IgD-negative memory B cell (primary cell): ENCODE results near the gene KIF17. TPM values are rescaled to one million over a fixed set of nuclear protein-coding genes. Genes with fewer than 3 reads are reported as not detected.
"Not testable (repeated sequence)": the region's sequence is repeated elsewhere in the genome, so short reads cannot be mapped to it uniquely, and the experiment has no call there.

Experiments used
- H3K27ac Mint-ChIP-seq, 3 donors: one replicate each; pipeline ENCODE4 v1.8.0; 2020 to 2022; ENCODE audit warnings: mild to moderate bottlenecking in 3 of 3, mixed read lengths in 3 of 3, moderate library complexity in 1 of 3
- H3K27me3 Mint-ChIP-seq: one replicate; pipeline ENCODE4 v1.8.0; 2021; ENCODE audit warnings: mixed read lengths
- H3K36me3 Mint-ChIP-seq: one replicate; pipeline ENCODE4 v1.8.0; 2020; ENCODE audit warnings: mild to moderate bottlenecking, mixed read lengths
- H3K4me1 Mint-ChIP-seq, 3 donors: one replicate each; pipeline ENCODE4 v1.8.0; 2020 to 2022; ENCODE audit warnings: mixed read lengths in 3 of 3, mild to moderate bottlenecking in 1 of 3
- H3K4me3 Mint-ChIP-seq, 4 donors: one replicate each; pipeline ENCODE4 v1.8.0; 2020 to 2022; ENCODE audit warnings: mild to moderate bottlenecking in 4 of 4, mixed read lengths in 4 of 4, moderate library complexity in 3 of 4
- H3K9me3 Mint-ChIP-seq, 3 donors: one replicate each; pipeline ENCODE4 v1.8.0; 2020 to 2021; ENCODE audit warnings: mixed read lengths in 3 of 3, mild to moderate bottlenecking in 1 of 3
- polyA plus RNA-seq: library from polyadenylated mRNA; unstranded; fragments of 300-500 nt; fragmentation: Illumina TruSeq; gene quantifications from one replicate; pipeline ENCODE4 v1.2.3, GENCODE V29; 2021

The KIF17 gene
- polyA plus RNA-seq, 1 donor from 2014 or later, result not detected

- Mint-ChIP-seq H3K36me3 (peaks cover 5% of the 10 kb centered on the region), H3K27ac (no peak overlapping the region), H3K27me3 (peaks cover 17% of the 10 kb centered on the region), H3K4me3 (peak overlapping the region in 1 of 4 donors; percentile 55), H3K9me3 (peaks cover 0 to 4% (median 2%) of the 10 kb centered on the region in 3 donors), H3K4me1 (peaks cover 12 to 13% (median 12%) of the 10 kb centered on the region in 3 donors)
These were observed 37.5 kb downstream of the KIF17 start for GRCh38 chr1:20680269-20680668.

- H3K27ac Mint-ChIP-seq, result peak overlapping the region in 2 of 3 donors; percentile 21 to 78
- peaks cover 12 to 13% (median 12%) of the 10 kb centered on the region in 3 donors for H3K4me1 Mint-ChIP-seq
- H3K4me3 Mint-ChIP-seq, result peak overlapping the region in 3 of 4 donors; percentile 59 to 69 (median 63)
- H3K27me3 Mint-ChIP-seq, result peaks cover 9% of the 10 kb centered on the region
- peaks cover 0 to 4% (median 2%) of the 10 kb centered on the region in 3 donors for H3K9me3 Mint-ChIP-seq
- peaks cover 4% of the 10 kb centered on the region for H3K36me3 Mint-ChIP-seq
These were observed 39.2 kb downstream of the KIF17 start for GRCh38 chr1:20678599-20678998.

- H3K4me3 Mint-ChIP-seq, H3K27me3 Mint-ChIP-seq, H3K36me3 Mint-ChIP-seq, H3K9me3 Mint-ChIP-seq, H3K4me1 Mint-ChIP-seq, H3K27ac Mint-ChIP-seq: not testable (repeated sequence)
These were observed 44.2 kb downstream of the KIF17 start for GRCh38 chr1:20673626-20674025.

DNA sequence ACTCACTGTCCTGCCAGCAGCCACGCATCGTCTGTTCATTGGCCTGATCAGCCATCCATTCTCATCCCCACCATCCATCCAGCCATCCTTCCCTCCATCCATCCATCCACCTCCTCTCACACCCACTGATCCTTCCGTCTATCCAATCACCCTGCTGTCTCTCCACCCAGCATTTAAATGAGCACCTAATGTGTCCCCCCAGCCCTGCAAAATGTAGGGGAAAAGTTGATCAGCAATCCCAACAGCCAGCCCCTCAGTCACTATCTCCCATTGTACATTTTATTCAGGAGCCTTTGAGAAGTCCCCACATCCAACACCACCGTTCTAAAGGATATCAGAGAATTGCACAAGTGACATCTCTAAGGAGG is 45.6 kb downstream of the KIF17 start:
- Mint-ChIP-seq H3K36me3 (peaks cover 1% of the 10 kb centered on the region), H3K27ac (no peak overlapping the region), H3K9me3 (peaks cover 0 to 2% (median 0%) of the 10 kb centered on the region in 3 donors), H3K4me1 (no peaks in the 10 kb centered on the region), H3K27me3 (peaks cover 4% of the 10 kb centered on the region), H3K4me3 (peak overlapping the region in 1 of 4 donors; percentile 56)

DNA sequence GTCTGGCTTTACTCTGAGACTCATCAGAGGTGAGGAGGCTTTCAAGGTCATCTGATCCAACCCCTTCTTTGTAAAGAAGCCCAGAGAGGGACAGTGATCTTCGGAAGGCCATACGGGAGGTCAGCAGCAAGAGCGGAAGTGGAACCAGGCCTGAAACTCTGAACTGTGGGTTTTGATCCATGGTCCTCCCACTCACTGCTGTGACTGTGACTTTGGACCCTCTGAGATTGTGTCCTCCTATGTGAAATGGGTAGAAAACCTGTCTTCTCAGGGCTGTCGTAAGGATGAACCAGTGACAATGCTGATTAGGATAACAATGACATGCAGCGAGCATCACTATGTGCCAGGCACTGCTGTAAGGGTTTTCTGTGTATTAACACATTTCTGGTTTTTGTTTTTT is 46.9 kb downstream of the KIF17 start:
- Mint-ChIP-seq H3K36me3 (no peaks in the 10 kb centered on the region), H3K4me3 (no peak overlapping the region), H3K9me3 (no peaks in the 10 kb centered on the region), H3K27ac (no peak overlapping the region), H3K27me3 (peaks cover 6% of the 10 kb centered on the region), H3K4me1 (peaks cover 0 to 4% (median 0%) of the 10 kb centered on the region in 3 donors)

- Mint-ChIP-seq H3K9me3 (no peaks in the 10 kb centered on the region), H3K4me1 (peaks cover 0 to 4% (median 0%) of the 10 kb centered on the region in 3 donors), H3K4me3 (no peak overlapping the region), H3K27ac (no peak overlapping the region), H3K36me3 (no peaks in the 10 kb centered on the region), H3K27me3 (peaks cover 6% of the 10 kb centered on the region)
These were observed 49.2 kb downstream of the KIF17 start for GRCh38 chr1:20668581-20668980.

DNA sequence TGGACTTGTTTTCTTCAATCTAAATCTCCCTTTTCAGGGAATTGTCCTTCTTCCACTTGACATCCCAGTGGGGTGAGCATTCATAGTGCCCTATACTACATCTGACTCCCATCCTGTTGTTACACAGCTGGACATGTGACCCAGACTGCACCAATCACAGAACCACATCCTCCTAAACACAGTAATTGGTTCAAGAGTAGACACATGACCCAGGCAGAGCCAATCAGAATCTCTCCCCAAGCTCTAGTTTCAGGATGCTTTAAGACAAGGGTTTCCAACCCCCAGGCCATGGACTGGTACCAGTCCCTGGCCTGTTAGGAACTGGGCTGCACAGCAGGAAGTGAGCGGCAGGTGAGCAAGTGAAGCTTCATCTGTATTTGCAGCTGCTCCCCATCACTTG is 51.0 kb downstream of the KIF17 start:
- peaks cover 4 to 10% (median 9%) of the 10 kb centered on the region in 3 donors for H3K4me1 Mint-ChIP-seq
- no peaks in the 10 kb centered on the region for H3K9me3 Mint-ChIP-seq
- H3K27me3 Mint-ChIP-seq, result peaks cover 2% of the 10 kb centered on the region
- no peaks in the 10 kb centered on the region for H3K36me3 Mint-ChIP-seq
- peak overlapping the region in 1 of 4 donors; percentile 68 for H3K4me3 Mint-ChIP-seq
- H3K27ac Mint-ChIP-seq, result peak overlapping the region in 1 of 3 donors; percentile 69

DNA sequence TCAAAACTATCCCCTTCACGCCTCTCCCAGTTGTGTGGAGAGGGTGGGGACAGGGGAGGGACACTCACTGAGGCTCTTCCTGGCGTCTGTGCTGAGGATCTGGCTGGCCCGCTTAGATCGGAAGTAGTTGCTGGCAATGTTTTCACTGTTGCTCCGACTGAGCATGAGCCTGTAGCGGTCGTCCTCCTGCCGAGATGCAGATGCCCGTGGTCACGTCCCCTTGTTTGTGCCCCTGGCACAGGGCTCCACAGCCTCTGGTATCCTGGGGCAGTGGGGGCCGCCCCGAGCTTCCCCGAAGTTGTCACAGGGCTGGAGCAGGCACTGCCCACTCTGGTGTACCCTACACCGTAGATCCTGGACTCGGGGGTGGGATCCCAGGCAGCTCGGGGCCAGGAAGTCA is 51.7 kb downstream of the KIF17 start:
- peaks cover 2% of the 10 kb centered on the region for H3K27me3 Mint-ChIP-seq
- no peak overlapping the region for H3K27ac Mint-ChIP-seq
- H3K36me3 Mint-ChIP-seq, result no peaks in the 10 kb centered on the region
- H3K4me3 Mint-ChIP-seq, result no peak overlapping the region
- no peaks in the 10 kb centered on the region for H3K9me3 Mint-ChIP-seq
- peaks cover 10% of the 10 kb centered on the region in 3 donors for H3K4me1 Mint-ChIP-seq

DNA sequence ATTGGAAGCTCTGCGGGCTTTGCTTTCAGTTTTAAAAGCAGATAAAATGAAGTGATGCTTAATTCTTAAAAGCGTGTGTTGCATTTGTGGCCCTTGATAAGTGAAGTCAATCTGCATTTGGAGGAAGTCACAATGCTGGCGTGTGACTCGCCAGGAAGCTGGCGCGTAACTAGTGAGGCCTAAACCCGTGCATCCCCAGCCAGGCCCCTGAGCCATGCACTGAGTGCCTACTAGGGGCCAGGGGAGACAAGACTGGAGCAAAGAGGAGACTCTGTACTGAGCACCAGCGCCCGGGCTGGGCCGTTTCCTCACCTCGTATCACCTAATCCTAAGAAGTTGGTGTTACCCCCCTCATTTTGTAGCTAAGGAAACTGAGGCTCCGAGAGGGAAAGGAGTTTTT is 52.1 kb downstream of the KIF17 start:
- H3K4me1 Mint-ChIP-seq, result peaks cover 10 to 13% (median 12%) of the 10 kb centered on the region in 3 donors
- H3K4me3 Mint-ChIP-seq, result peak overlapping the region in 1 of 4 donors; percentile 35
- no peaks in the 10 kb centered on the region for H3K36me3 Mint-ChIP-seq
- peaks cover 2% of the 10 kb centered on the region for H3K27me3 Mint-ChIP-seq
- no peaks in the 10 kb centered on the region for H3K9me3 Mint-ChIP-seq
- H3K27ac Mint-ChIP-seq, result no peak overlapping the region

DNA sequence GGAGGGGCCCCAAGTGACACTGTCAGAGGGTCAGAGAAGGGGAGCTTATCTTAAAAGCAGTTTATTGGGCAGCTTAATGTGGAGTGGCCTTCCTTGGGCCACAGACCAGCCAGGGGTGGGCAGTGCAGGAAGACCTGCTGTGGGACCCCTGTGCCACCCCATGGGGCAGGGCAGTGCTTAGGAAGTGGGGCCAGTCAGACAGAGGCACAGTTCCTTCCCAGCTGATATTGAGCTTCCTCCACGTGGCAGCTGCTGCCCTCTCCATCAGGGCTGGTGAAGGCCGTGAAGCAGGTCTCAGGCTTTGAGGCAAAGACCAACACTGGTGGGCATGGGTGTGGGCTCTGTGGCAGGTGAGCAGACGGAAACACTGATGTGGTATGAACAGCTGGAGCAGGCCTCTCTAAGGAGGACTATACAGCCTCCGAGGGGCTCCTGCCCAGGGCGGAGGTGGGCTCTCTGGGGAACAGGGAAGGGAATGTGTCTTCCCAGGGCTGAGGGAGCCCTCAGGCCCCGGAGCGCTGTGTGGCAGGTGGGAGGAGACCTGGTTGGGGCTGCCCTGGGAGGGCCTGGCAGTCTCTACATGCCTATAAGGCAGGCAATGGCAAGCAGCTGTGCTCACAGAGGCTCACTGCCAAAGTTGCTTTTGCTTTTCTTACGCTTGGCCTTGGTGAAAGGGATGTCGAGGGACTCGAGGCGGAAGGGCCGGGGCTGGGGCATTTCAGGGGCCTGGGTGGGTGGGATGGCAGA is 53.7 kb downstream of the KIF17 start:
- Mint-ChIP-seq H3K27me3 (peaks cover 2% of the 10 kb centered on the region), H3K4me1 (peaks cover 25 to 29% (median 27%) of the 10 kb centered on the region in 3 donors), H3K36me3 (peaks cover 3% of the 10 kb centered on the region), H3K4me3 (peak overlapping the region in 1 of 4 donors; percentile 100), H3K27ac (no peak overlapping the region), H3K9me3 (no peaks in the 10 kb centered on the region)

GRCh38 chr1:20663365-20663764 is 54.4 kb downstream of the KIF17 start:
- Mint-ChIP-seq H3K4me3 (peak overlapping the region in 1 of 4 donors; percentile 100), H3K27me3 (peaks cover 2% of the 10 kb centered on the region), H3K27ac (no peak overlapping the region), H3K36me3 (peaks cover 3% of the 10 kb centered on the region), H3K9me3 (no peaks in the 10 kb centered on the region), H3K4me1 (peaks cover 26 to 30% (median 28%) of the 10 kb centered on the region in 3 donors)

DNA sequence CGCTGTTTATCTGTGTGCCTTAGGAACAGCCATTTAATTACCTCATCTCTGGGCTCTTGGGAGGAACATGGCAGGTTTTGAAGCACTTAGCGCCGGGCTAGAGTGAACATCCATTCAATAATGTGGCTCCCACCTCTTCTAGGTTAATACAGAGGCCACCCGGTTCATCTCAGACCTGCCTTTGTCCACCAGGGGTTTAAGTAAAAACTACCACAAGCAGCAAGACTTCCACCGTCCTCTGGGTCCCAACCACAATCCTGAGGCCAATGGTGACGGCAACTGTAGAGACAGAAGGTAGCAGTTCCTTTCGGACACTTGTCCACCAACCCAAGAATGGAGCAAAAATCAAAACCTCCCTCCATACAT is 55.7 kb downstream of the KIF17 start:
- H3K4me3 Mint-ChIP-seq, result peak overlapping the region; percentile 98 to 100 (median 99)
- peaks cover 2% of the 10 kb centered on the region for H3K27me3 Mint-ChIP-seq
- peaks cover 3% of the 10 kb centered on the region for H3K36me3 Mint-ChIP-seq
- H3K4me1 Mint-ChIP-seq, result peaks cover 26 to 30% (median 28%) of the 10 kb centered on the region in 3 donors
- no peaks in the 10 kb centered on the region for H3K9me3 Mint-ChIP-seq
- H3K27ac Mint-ChIP-seq, result peak overlapping the region; percentile 80 to 98 (median 98)

DNA sequence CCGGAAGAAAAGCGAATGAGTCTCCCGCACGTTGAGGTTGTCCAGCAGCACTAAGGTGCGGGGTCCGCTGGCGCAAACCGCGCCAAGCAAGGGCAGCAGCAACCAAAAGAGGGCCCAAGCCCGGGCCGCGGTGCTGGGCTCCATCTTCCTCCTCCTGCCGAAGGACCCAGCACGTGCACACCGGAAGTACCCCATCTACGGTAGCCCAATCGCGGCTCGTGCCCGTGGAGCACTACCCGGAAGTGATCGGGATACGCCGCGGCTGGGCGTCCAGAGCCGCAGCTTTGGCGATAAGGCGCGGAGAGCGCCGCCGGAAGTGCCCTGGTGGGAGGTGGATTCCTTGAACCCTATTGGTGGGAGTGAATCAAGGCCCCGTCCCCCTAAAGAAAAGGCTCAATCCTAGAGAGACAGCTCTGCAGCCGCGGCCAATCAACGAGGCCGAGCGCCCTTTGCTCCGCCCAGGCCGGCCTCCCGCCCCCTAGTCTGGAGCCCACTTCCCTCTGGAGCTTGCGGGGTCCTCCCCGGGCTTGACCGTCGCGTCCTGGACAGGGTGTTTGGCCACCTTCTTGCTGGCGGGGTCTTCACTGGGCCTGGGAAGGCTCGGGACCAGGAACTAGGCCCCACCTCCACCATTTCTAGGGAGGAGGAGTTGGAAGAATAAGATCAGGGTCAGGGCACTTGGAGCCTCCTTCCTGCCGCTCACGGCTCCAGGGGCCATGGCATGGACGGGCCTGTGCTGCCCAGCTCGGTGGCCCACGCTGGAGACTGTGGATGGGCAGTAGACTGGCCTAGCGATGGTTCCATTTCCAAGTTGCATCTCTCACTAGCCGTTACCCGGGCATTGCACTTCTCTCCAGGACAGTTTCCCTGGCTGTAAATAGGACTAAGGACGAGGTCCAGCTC is 56.3 kb downstream of the KIF17 start, which contains the start of gene DDOST:
TSS of gene DDOST (minus strand) at position 163 of the 903 bp plus-strand sequence. CDS start at position 144, 19 bp downstream.
- H3K4me3 Mint-ChIP-seq, result peak within 1 kb of the TSS; percentile 98 to 100 (median 99)
- no peaks in the 10 kb centered on the region for H3K9me3 Mint-ChIP-seq
- no peaks in the 10 kb centered on the region for H3K27me3 Mint-ChIP-seq
- peak within 1 kb of the TSS; percentile 80 to 98 (median 98) for H3K27ac Mint-ChIP-seq
- H3K36me3 Mint-ChIP-seq, result peaks cover 3% of the 10 kb centered on the region
- peaks cover 26 to 29% (median 28%) of the 10 kb centered on the region in 3 donors for H3K4me1 Mint-ChIP-seq

GRCh38 chr1:20660847-20661206 is 57.0 kb downstream of the KIF17 start:
- no peaks in the 10 kb centered on the region for H3K9me3 Mint-ChIP-seq
- peak overlapping the region; percentile 80 to 98 (median 98) for H3K27ac Mint-ChIP-seq
- H3K4me1 Mint-ChIP-seq, result peaks cover 26 to 29% (median 28%) of the 10 kb centered on the region in 3 donors
- peaks cover 3% of the 10 kb centered on the region for H3K36me3 Mint-ChIP-seq
- H3K27me3 Mint-ChIP-seq, result no peaks in the 10 kb centered on the region
- peak overlapping the region; percentile 98 to 100 (median 99) for H3K4me3 Mint-ChIP-seq

DNA sequence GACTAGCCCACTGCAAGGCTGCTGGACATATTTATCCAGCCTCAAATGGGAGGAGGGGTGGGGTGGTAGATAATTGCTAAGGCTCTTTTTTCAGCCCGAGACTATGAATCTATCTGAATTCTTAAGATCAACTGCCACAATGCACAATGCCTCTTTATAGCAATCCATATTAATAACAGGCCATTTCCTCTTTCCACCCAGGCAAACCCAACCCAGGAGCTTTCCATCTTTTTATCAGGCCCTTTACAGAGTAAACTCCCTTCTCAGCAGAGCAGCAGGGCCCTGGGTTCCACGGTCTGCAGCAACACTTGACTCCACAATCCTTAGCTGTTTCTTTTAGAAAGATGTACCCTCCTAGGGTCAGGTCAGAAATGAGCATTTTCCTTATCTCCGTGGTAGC is 57.4 kb downstream of the KIF17 start:
- Mint-ChIP-seq H3K4me3 (peak overlapping the region; percentile 98 to 100 (median 99)), H3K27ac (peak overlapping the region; percentile 80 to 98 (median 98)), H3K36me3 (peaks cover 3% of the 10 kb centered on the region), H3K9me3 (no peaks in the 10 kb centered on the region), H3K4me1 (peaks cover 26 to 29% (median 28%) of the 10 kb centered on the region in 3 donors), H3K27me3 (no peaks in the 10 kb centered on the region)
